ENCODE results near the gene VAMP1. TPM values are rescaled to one million over a fixed set of nuclear protein-coding genes. Genes with fewer than 3 reads are reported as not detected.

Gene VAMP1
- polyA plus RNA-seq, 3 donors from 2014 or later = 7.8 to 9.7 (median 8.4) TPM

DNA sequence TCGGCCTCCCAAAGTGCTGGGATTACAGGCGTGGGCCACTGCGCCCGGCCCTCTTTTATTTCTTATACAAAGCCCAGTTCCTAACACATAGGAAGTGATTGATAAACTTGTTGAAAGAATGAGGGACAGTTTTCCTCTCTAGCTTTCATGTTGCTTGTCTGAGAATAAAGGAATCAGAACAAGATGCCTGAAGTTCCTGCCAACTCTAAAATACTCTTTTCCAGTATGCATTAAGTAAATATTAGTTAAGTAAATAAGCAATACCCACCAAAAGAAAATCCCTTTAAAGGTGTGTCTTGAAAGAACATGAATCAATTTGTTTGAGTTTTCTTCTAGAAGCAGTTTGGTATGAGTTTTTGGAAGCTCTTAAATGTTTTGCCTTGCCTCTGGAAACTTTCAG lies 50.1 kb downstream of the VAMP1 start:
- H3K36me3 Mint-ChIP-seq = no peaks in the 10 kb centered on the region
- peaks cover 9 to 10% of the 10 kb centered on the region in 2 donors for H3K4me1 Mint-ChIP-seq
- peaks cover 0 to 8% (median 5%) of the 10 kb centered on the region in 3 donors for H3K27me3 Mint-ChIP-seq (ENCODE audit: low read depth in 3 of 3)
- no peaks in the 10 kb centered on the region for H3K9me3 Mint-ChIP-seq
- H3K4me3 Mint-ChIP-seq = no peak overlapping the region
- no peak for DNase-seq
- no peak overlapping the region for H3K27ac Mint-ChIP-seq

DNA sequence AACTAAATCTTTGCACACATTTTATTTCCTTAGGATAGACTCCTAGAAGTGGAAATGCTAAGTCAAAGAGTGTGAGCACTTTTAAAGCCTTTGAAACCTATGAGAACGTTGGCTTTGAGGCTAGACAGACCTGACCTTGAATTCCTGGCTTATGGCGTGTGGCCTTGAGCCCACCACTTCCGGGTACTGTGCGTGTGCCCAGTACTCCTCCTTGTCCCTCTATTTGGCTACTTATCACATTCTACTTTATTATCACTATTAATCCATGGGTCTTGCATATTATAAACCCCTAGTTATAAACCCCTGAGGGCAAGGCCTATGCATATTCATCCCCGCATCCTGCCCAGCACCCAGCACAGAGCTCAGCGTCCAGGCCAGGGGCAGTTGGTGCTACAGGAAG lies 51.7 kb downstream of the VAMP1 start:
- Mint-ChIP-seq H3K9me3 (no peaks in the 10 kb centered on the region), H3K36me3 (no peaks in the 10 kb centered on the region), H3K4me1 (peaks cover 7 to 10% of the 10 kb centered on the region in 2 donors), H3K4me3 (no peak overlapping the region), H3K27ac (peak overlapping the region in 2 of 6 donors; percentile 9 to 19), H3K27me3 (ENCODE audit: low read depth in 3 of 3) (peaks cover 0 to 8% (median 5%) of the 10 kb centered on the region in 3 donors)
- no peak for DNase-seq

DNA sequence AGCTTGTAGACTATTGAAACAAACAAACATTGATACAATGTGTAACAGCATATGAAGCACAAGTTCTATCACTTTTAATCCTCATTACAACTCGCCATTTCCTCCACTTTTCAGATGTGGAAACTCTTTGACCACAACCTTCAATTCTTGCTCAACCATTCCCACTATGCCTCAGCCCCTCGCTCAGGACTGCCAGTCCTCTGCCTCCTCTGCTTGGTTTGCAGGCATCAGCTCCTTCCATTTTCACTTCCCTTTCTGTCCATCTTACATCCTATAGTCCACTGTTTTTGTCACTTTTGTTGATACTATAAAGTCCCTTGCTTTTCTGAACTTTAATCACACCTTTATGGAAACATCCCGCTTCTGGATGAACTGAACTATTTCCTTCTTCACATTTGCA lies 53.9 kb downstream of the VAMP1 start:
- Mint-ChIP-seq H3K27me3 (ENCODE audit: low read depth in 3 of 3) (peaks cover 0 to 8% (median 1%) of the 10 kb centered on the region in 3 donors), H3K9me3 (no peaks in the 10 kb centered on the region), H3K4me3 (no peak overlapping the region), H3K36me3 (no peaks in the 10 kb centered on the region), H3K27ac (peak overlapping the region in 1 of 6 donors; percentile 11), H3K4me1 (peaks cover 0 to 3% of the 10 kb centered on the region in 2 donors)
- no peak for DNase-seq

Other genes with a start within 250 kb of the VAMP1 start
- under 1 TPM in 2 of 3 donors, not detected in 1; 0.19 to 0.61 TPM for gene PLEKHG6, start 160.0 kb downstream of the VAMP1 start, polyA plus RNA-seq
- gene TNFRSF1A, start 128.6 kb downstream of the VAMP1 start, polyA plus RNA-seq = 10 to 100 TPM; 37.7 to 89.0 (median 67.0) TPM
- gene SCNN1A, start 95.1 kb downstream of the VAMP1 start, polyA plus RNA-seq = under 1 TPM in 2 of 3 donors, not detected in 1; 0.10 to 0.64 TPM
- 1 to 10 TPM; 1.2 to 3.6 (median 2.8) TPM for gene LTBR, start 86.5 kb downstream of the VAMP1 start, polyA plus RNA-seq
- gene CD27, start 25.7 kb downstream of the VAMP1 start, polyA plus RNA-seq = 10 to 100 TPM; 17.0 to 28.5 (median 25.4) TPM
- gene TAPBPL, start 18.6 kb downstream of the VAMP1 start, polyA plus RNA-seq = 100 to 1,000 TPM; 205 to 276 (median 259) TPM
- 100 to 1,000 TPM; 240 to 280 (median 248) TPM for gene MRPL51, start 22.6 kb upstream of the VAMP1 start, polyA plus RNA-seq
- gene NCAPD2, start 23.4 kb upstream of the VAMP1 start, polyA plus RNA-seq = 10 to 100 TPM; 23.3 to 50.5 (median 24.0) TPM
- 1,000 to 10,000 TPM; 1,615 to 2,185 (median 1,854) TPM for gene GAPDH, start 63.8 kb upstream of the VAMP1 start, polyA plus RNA-seq
- 10 to 100 TPM in 1 of 3 donors, 1 to 10 TPM in 2; 1.9 to 13.0 (median 3.1) TPM for gene IFFO1, start 85.4 kb upstream of the VAMP1 start, polyA plus RNA-seq
- 10 to 100 TPM; 11.3 to 30.8 (median 18.0) TPM for gene NOP2, start 97.6 kb upstream of the VAMP1 start, polyA plus RNA-seq
- 10 to 100 TPM; 13.6 to 59.5 (median 20.7) TPM for gene CHD4, start 136.7 kb upstream of the VAMP1 start, polyA plus RNA-seq
- 10 to 100 TPM in 2 of 3 donors, 1 to 10 TPM in 1; 9.6 to 36.1 (median 11.6) TPM for gene LPAR5, start 165.3 kb upstream of the VAMP1 start, polyA plus RNA-seq
- gene ACRBP, start 176.8 kb upstream of the VAMP1 start, polyA plus RNA-seq = 10 to 100 TPM in 1 of 3 donors, 1 to 10 TPM in 1, not detected in 1; 4.2 to 10.2 TPM
- 100 to 1,000 TPM in 1 of 3 donors, 10 to 100 TPM in 2; 60.7 to 156 (median 93.9) TPM for gene ING4, start 192.4 kb upstream of the VAMP1 start, polyA plus RNA-seq
- 10 to 100 TPM; 14.6 to 41.5 (median 31.6) TPM for gene ZNF384, start 218.7 kb upstream of the VAMP1 start, polyA plus RNA-seq
- not detected for gene PIANP, start 230.1 kb upstream of the VAMP1 start, polyA plus RNA-seq

Data from immature natural killer cell (primary cell).